Panc1 (cell line): ENCODE measurements around the gene ADSS1. TPM values are rescaled to one million over a fixed set of nuclear protein-coding genes. Genes with fewer than 3 reads are reported as not detected.

ENCODE experiments used
- ATAC-seq: fragments of 200-7000 bp; cut with Tn5 transposase; 2 replicates; pipeline ENCODE4 v1.9.1; 2020; ENCODE audit warnings: mild to moderate bottlenecking, moderate library complexity
- BruUV-seq: library from RNA; stranded (reverse); fragments of 400-500 nt; replicated peaks from 2 replicates; lab custom pipeline; 2021; lab: Mats Ljungman, UMichigan
- CTCF ChIA-PET: fragments of 300-600 bp; sonication (Branson Sonifier 250); formaldehyde crosslinking; loops from one replicate; lab custom pipeline; 2022; ENCODE audit warnings: antibody characterized with exemption; lab: Charles Lee
- POLR2A ChIA-PET: fragments of 300-600 bp; sonication (Branson Sonifier 250); formaldehyde crosslinking; loops from one replicate; lab custom pipeline; 2022; ENCODE audit warnings: antibody characterized with exemption; lab: Charles Lee
- DNase-seq: peaks from one replicate; pipeline ENCODE4 v3.0.0-alpha.2; 2010; ENCODE audit warnings: low read depth, low spot score
- H3K27ac ChIP-seq: 2 replicates; pipeline ENCODE4 v1.5.1; 2011; ENCODE audit warnings: mild to moderate bottlenecking, low read length, inconsistent platforms
- H3K27me3 ChIP-seq: fragments of 200-500 bp; sonication (Bioruptor generic); 2 replicates; pipeline ENCODE4 v1.6.0; 2014; ENCODE audit warnings: low read length, inconsistent platforms; ENCODE audit not compliant: control insufficient read depth, insufficient read depth
- H3K36me3 ChIP-seq: fragments of 200-500 bp; sonication (Bioruptor generic); 2 replicates; pipeline ENCODE4 v1.5.1; 2014; ENCODE audit warnings: inconsistent platforms, mild to moderate bottlenecking, low read length, moderate library complexity; ENCODE audit not compliant: control insufficient read depth, insufficient read depth
- H3K4me1 ChIP-seq: 2 replicates; pipeline ENCODE4 v1.5.1; 2011; ENCODE audit warnings: inconsistent platforms, mild to moderate bottlenecking, low read length, moderate library complexity; ENCODE audit not compliant: control insufficient read depth, insufficient read depth
- H3K4me3 ChIP-seq, 2 experiments: 2 replicates each; pipeline ENCODE4 v1.5.1; 2011 to 2012; ENCODE audit warnings: low read depth in 2 of 2, low read length in 2 of 2, mild to moderate bottlenecking in 2 of 2, inconsistent platforms in 1 of 2, moderate library complexity in 1 of 2
- H3K9me3 ChIP-seq: fragments of 200-500 bp; sonication (Bioruptor generic); 2 replicates; pipeline ENCODE4 v1.5.1; 2014; ENCODE audit warnings: low read depth, mild to moderate bottlenecking, inconsistent platforms, low read length, moderate library complexity; ENCODE audit not compliant: control insufficient read depth, insufficient read depth
- CTCF ChIP-seq: fragments of 450-650 bp; IDR thresholded peaks from 2 replicates; pipeline ENCODE4 v1.5.1; 2017; ENCODE audit warnings: mild to moderate bottlenecking
- POLR2AphosphoS5 ChIP-seq: IDR thresholded peaks from 2 replicates; pipeline ENCODE4 v1.6.1; 2012; ENCODE audit warnings: mild to moderate bottlenecking, low read depth, low read length, moderate library complexity
- REST ChIP-seq, 2 experiments: IDR thresholded peaks; 2 replicates each; pipeline ENCODE4 v1.6.1; 2011 to 2012; ENCODE audit warnings: low read depth in 2 of 2, control low read depth in 1 of 2, low read length in 1 of 2, mild to moderate bottlenecking in 1 of 2, moderate library complexity in 1 of 2; ENCODE audit not compliant: insufficient read depth in 1 of 2
- SIN3A ChIP-seq: IDR thresholded peaks from 2 replicates; pipeline ENCODE4 v1.6.1; 2012; ENCODE audit warnings: low read depth, mild to moderate bottlenecking, low read length, moderate library complexity, borderline replicate concordance; ENCODE audit not compliant: insufficient read depth
- TCF7L2 ChIP-seq: IDR thresholded peaks from 2 replicates; pipeline ENCODE4 v1.6.1; 2011; ENCODE audit warnings: mild to moderate bottlenecking, low read depth, low read length, inconsistent platforms
- in situ Hi-C: cut with HindIII; loops from 2 replicates; pipeline ENCODE4 v1.10.0; 2016; ENCODE audit warnings: low sequenced_read_pairs, low pct_unique_long_range_greater_than_20kb
- intact Hi-C: fragments of 100-400 bp; cut with micrococcal nuclease; formaldehyde crosslinking; loops from one replicate; pipeline ENCODE4 v1.10.0; 2022; ENCODE audit not compliant: unreplicated experiment
- total RNA-seq: library from RNA; stranded (reverse); gene quantifications from one replicate; pipeline ENCODE4 v1.2.1, GENCODE V29; 2021; ENCODE audit not compliant: unreplicated experiment

ADSS1 gene
- total RNA-seq, 1 experiment from 2014 or later = 9.4 TPM

GRCh38 chr14:104695660-104696000 lies 28.4 kb upstream of the ADSS1 start:
- DNase-seq = no peak
- no peaks in the 10 kb centered on the region for H3K27me3 ChIP-seq
- POLR2A ChIA-PET = no interaction called here
- H3K9me3 ChIP-seq = no peaks in the 10 kb centered on the region
- ATAC-seq = no peak
- in situ Hi-C loops (no loop called here), intact Hi-C loops (no loop called here)
- H3K27ac ChIP-seq = peak overlapping the region; percentile 88
- no peak overlapping the region for H3K4me3 ChIP-seq
- BruUV-seq = no TSS peak
- TF ChIP-seq REST (IDR thresholded peaks at IDR 0.05; ENCODE audit: insufficient read depth in 1 of 2, low read depth in 2 of 2, low read length in 1 of 2) = no peak
- no peak for TF ChIP-seq TCF7L2
- TF ChIP-seq SIN3A = no peak
- no peak for TF ChIP-seq CTCF
- TF ChIP-seq POLR2AphosphoS5 = no peak
- H3K4me1 ChIP-seq = peaks cover 83% of the 10 kb centered on the region
- CTCF ChIA-PET = interaction anchor here (0.6 kb wide), 1 partner anchor 574 kb away, joined by 5 read pairs; no protein-coding TSS in a partner anchor
- no peaks in the 10 kb centered on the region for H3K36me3 ChIP-seq

- H3K27me3 ChIP-seq = no peaks in the 10 kb centered on the region
- peaks cover 85% of the 10 kb centered on the region for H3K4me1 ChIP-seq
- no peaks in the 10 kb centered on the region for H3K9me3 ChIP-seq
- no TSS peak for BruUV-seq
- CTCF ChIA-PET = no interaction called here
- DNase-seq = no peak
- no peaks in the 10 kb centered on the region for H3K36me3 ChIP-seq
- in situ Hi-C loops = no loop called here
- H3K27ac ChIP-seq = peak overlapping the region; percentile 88
- intact Hi-C loops = no loop called here
- POLR2A ChIA-PET = no interaction called here
- H3K4me3 ChIP-seq = no peak overlapping the region
- TF ChIP-seq CTCF (no peak), REST (IDR thresholded peaks at IDR 0.05; ENCODE audit: insufficient read depth in 1 of 2, low read depth in 2 of 2, low read length in 1 of 2) (no peak), POLR2AphosphoS5 (no peak)
- no peak for ATAC-seq
Observed at GRCh38 chr14:104696671-104697316, 27.2 kb upstream of the ADSS1 start.
